HuH-7.5 (cell line): Measurements from ENCODE around the gene PDZK1IP1.
"Not testable (repeated sequence)": the region's sequence is repeated elsewhere in the genome, so short reads cannot be mapped to it uniquely, and the experiment has no call there.

Experiments used
- DNase-seq: peaks from one replicate; pipeline ENCODE4 v3.0.0; 2011; ENCODE audit warnings: low spot score

PDZK1IP1 gene

GRCh38 chr1:47196622-47197021 is 6.8 kb upstream of the PDZK1IP1 start:
- DNase-seq = no peak

GRCh38 chr1:47195981-47196380 is 6.1 kb upstream of the PDZK1IP1 start:
- DNase-seq = not testable (repeated sequence)

GRCh38 chr1:47194311-47194710 is 4.5 kb upstream of the PDZK1IP1 start:
- DNase-seq = no peak

- not testable (repeated sequence) for DNase-seq
These were observed 3.7 kb upstream of the PDZK1IP1 start for GRCh38 chr1:47193496-47193895.

GRCh38 chr1:47192458-47193384 is 2.9 kb upstream of the PDZK1IP1 start:
- DNase-seq = peak; percentile 67

- DNase-seq = no peak
These were observed 2.2 kb upstream of the PDZK1IP1 start for GRCh38 chr1:47191940-47192457.

- DNase-seq = no peak
These were observed 1.0 kb upstream of the PDZK1IP1 start for GRCh38 chr1:47190857-47191256.

GRCh38 chr1:47190509-47190855 is 646 bp upstream of the PDZK1IP1 start:
- no peak for DNase-seq

GRCh38 chr1:47188791-47189785 is 748 bp downstream of the PDZK1IP1 start:
- no peak for DNase-seq

GRCh38 chr1:47187926-47188250 is 1.9 kb downstream of the PDZK1IP1 start:
- no peak for DNase-seq

- DNase-seq = no peak
These were observed 2.5 kb downstream of the PDZK1IP1 start for GRCh38 chr1:47187231-47187925.

GRCh38 chr1:47186267-47187185 is 3.3 kb downstream of the PDZK1IP1 start:
- DNase-seq = no peak

- no peak for DNase-seq
These were observed 4.8 kb downstream of the PDZK1IP1 start for GRCh38 chr1:47184822-47185677.

GRCh38 chr1:47184090-47184821 is 5.6 kb downstream of the PDZK1IP1 start:
- DNase-seq = no peak

GRCh38 chr1:47183308-47184089 is 6.3 kb downstream of the PDZK1IP1 start:
- no peak for DNase-seq

GRCh38 chr1:47182676-47183235 is 7.1 kb downstream of the PDZK1IP1 start:
- no peak for DNase-seq

- DNase-seq = no peak
These were observed 7.7 kb downstream of the PDZK1IP1 start for GRCh38 chr1:47181955-47182675.
